ENCODE measurements around the gene TRAPPC1. TPM values are rescaled to one million over a fixed set of nuclear protein-coding genes. Genes with fewer than 3 reads are reported as not detected.

Gene TRAPPC1
- total RNA-seq, 4 donors from 2014 or later = 19.4 to 41.7 (median 30.0) TPM

GRCh38 chr17:7932949-7933348 is 1.2 kb upstream of the TRAPPC1 start:
- TF ChIP-seq CTCF (IDR thresholded peaks at IDR 0.05 in 4 of 5, conservative IDR thresholded peaks at IDR 0.05 in 1 of 5) (no peak), POLR2A (IDR thresholded peaks at IDR 0.05) (no peak)
- Histone ChIP-seq H3K27me3 (no peaks in the 10 kb centered on the region), H3K4me3 (peak overlapping the region; percentile 85 to 97 (median 94)), H3K27ac (peak overlapping the region in 3 of 4 donors; percentile 83 to 87 (median 87)), H3K9me3 (no peaks in the 10 kb centered on the region), H3K36me3 (peaks cover 0 to 33% of the 10 kb centered on the region in 2 donors), H3K4me1 (peaks cover 17 to 19% of the 10 kb centered on the region in 2 donors)
- intact Hi-C loops (cut with DNase I; ENCODE audit: low total_unique reads) (loop anchor here (1.0 to 5.0 kb wide), 4 partner anchors 18 to 76 kb away; partner anchors contain the start of genes CYB5D1, NAA38 and TMEM88), in situ Hi-C loops (cut with MboI; ENCODE audit: low sequenced_read_pairs in 4 of 4) (loop anchor here in 1 of 4 donors (5.0 kb wide), 1 partner anchor 54 kb away; no protein-coding TSS in a partner anchor)
- DNase-seq (peak in 1 of 2 donors; percentile 31), ATAC-seq (no peak)

- ATAC-seq (peak; percentile 33 to 41), DNase-seq (no peak)
- peaks cover 17 to 19% of the 10 kb centered on the region in 2 donors for H3K4me1 ChIP-seq
- no peak for TF ChIP-seq CTCF (IDR thresholded peaks at IDR 0.05 in 4 of 5, conservative IDR thresholded peaks at IDR 0.05 in 1 of 5)
- TF ChIP-seq POLR2A (IDR thresholded peaks at IDR 0.05) = no peak
- H3K4me3 ChIP-seq = peak overlapping the region; percentile 85 to 97 (median 94)
- H3K27ac ChIP-seq = peak overlapping the region; percentile 83 to 90 (median 87)
- in situ Hi-C loops (cut with MboI; ENCODE audit: low sequenced_read_pairs in 4 of 4) (loop anchor here in 1 of 4 donors (5.0 kb wide), 1 partner anchor 55 kb away; no protein-coding TSS in a partner anchor), intact Hi-C loops (cut with DNase I; ENCODE audit: low total_unique reads) (loop anchor here (1.0 to 5.0 kb wide), 4 partner anchors 17 to 75 kb away; partner anchors contain the start of genes CYB5D1, NAA38 and TMEM88)
- H3K27me3 ChIP-seq = no peaks in the 10 kb centered on the region
- H3K9me3 ChIP-seq = no peaks in the 10 kb centered on the region
- H3K36me3 ChIP-seq = peaks cover 0 to 32% of the 10 kb centered on the region in 2 donors
These were observed 741 bp upstream of the TRAPPC1 start for GRCh38 chr17:7932483-7932891.

GRCh38 chr17:7930841-7931631 is 710 bp downstream of the TRAPPC1 start:
- peaks cover 0 to 18% of the 10 kb centered on the region in 2 donors for H3K36me3 ChIP-seq
- in situ Hi-C loops (cut with MboI; ENCODE audit: low sequenced_read_pairs in 4 of 4) (loop anchor here in 1 of 4 donors (5.0 kb wide), 1 partner anchor 56 kb away; no protein-coding TSS in a partner anchor), intact Hi-C loops (cut with DNase I; ENCODE audit: low total_unique reads) (loop anchor here (5.0 kb wide), 2 partner anchors 61 to 74 kb away; partner anchors contain the start of genes CYB5D1, NAA38 and TMEM88)
- H3K27ac ChIP-seq = peak overlapping the region; percentile 83 to 90 (median 87)
- H3K9me3 ChIP-seq = no peaks in the 10 kb centered on the region
- TF ChIP-seq POLR2A (IDR thresholded peaks at IDR 0.05) (no peak), CTCF (IDR thresholded peaks at IDR 0.05 in 4 of 5, conservative IDR thresholded peaks at IDR 0.05 in 1 of 5) (no peak)
- no peaks in the 10 kb centered on the region for H3K27me3 ChIP-seq
- peak overlapping the region; percentile 85 to 97 (median 93) for H3K4me3 ChIP-seq
- ATAC-seq (no peak), DNase-seq (no peak)
- peaks cover 17 to 19% of the 10 kb centered on the region in 2 donors for H3K4me1 ChIP-seq

GRCh38 chr17:7929158-7930023 is 2.4 kb downstream of the TRAPPC1 start, which contains the start of gene KCNAB3:
Gene KCNAB3, minus strand, starts transcription at chr17:7929856. Its CDS starts 421 bp downstream, at chr17:7929435.
- ATAC-seq (no peak), DNase-seq (no peak)
- Histone ChIP-seq H3K36me3 (peaks cover 0 to 1% of the 10 kb centered on the region in 2 donors), H3K27me3 (no peaks in the 10 kb centered on the region), H3K4me3 (no peak within 1 kb of the TSS), H3K4me1 (peaks cover 17 to 19% of the 10 kb centered on the region in 2 donors), H3K9me3 (no peaks in the 10 kb centered on the region), H3K27ac (no peak within 1 kb of the TSS)
- in situ Hi-C loops (cut with MboI; ENCODE audit: low sequenced_read_pairs in 4 of 4) = loop anchor here in 1 of 4 donors (5.0 kb wide), 1 partner anchor 58 kb away; no protein-coding TSS in a partner anchor
- no peak for TF ChIP-seq CTCF (IDR thresholded peaks at IDR 0.05 in 4 of 5, conservative IDR thresholded peaks at IDR 0.05 in 1 of 5)
- intact Hi-C loops (cut with DNase I; ENCODE audit: low total_unique reads) = loop anchor here (5.0 kb wide), 2 partner anchors 63 to 72 kb away; partner anchors contain the start of genes CYB5D1, NAA38 and TMEM88
